ENCODE results near the gene AMBRA1. TPM values are rescaled to one million over a fixed set of nuclear protein-coding genes. Genes with fewer than 3 reads are reported as not detected.

Gene AMBRA1
- total and polyA plus RNA-seq, 2 of the 8 experiments (the other 6 are each of a cell fraction or from before 2014, with no cell fraction given), result 14.2 to 37.4 TPM

DNA sequence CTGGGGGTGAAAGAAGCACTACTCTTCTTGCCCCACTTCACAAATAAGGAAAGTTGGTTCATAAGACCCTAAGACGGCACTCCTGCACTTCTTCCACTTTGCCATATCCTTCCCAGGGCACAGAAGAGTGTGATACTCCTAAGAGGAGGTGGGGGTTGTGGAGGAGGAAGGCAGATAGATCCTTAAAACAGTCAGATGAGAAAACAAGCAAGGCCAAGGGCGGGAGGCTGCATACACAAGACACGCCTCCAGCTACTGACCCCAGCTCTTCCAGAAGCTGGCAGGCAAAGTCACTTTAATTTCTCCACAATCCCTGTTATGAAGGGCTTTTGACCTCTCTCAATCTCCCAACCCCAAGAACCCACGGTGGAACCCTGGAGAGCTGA is 200.6 kb downstream of the AMBRA1 start (continued):
- TF ChIP-seq FOSL1 (IDR thresholded peaks at IDR 0.05; ENCODE audit: insufficient read depth, low read depth, low read length), result no peak
- TF ChIP-seq TAF1 (IDR thresholded peaks at IDR 0.05; ENCODE audit: low read depth, low read length), result no peak
- no peak for TF ChIP-seq HDAC6 (IDR thresholded peaks at IDR 0.05; ENCODE audit: low read depth, low read length)
- TF ChIP-seq, protein P1, sequence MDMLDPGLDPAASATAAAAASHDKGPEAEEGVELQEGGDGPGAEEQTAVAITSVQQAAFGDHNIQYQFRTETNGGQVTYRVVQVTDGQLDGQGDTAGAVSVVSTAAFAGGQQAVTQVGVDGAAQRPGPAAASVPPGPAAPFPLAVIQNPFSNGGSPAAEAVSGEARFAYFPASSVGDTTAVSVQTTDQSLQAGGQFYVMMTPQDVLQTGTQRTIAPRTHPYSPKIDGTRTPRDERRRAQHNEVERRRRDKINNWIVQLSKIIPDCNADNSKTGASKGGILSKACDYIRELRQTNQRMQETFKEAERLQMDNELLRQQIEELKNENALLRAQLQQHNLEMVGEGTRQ (IDR thresholded peaks at IDR 0.05; ENCODE audit: low read length), result no peak

Measured in H1 (cell line).